ENCODE data around the gene MRPL40. TPM values are rescaled to one million over a fixed set of nuclear protein-coding genes. Genes with fewer than 3 reads are reported as not detected.

The MRPL40 gene
- total and polyA plus RNA-seq, 10 of the 15 experiments (the other 5 are each of a cell fraction or from before 2014, with no cell fraction given), result 41.2 to 207 (median 69.1) TPM

DNA sequence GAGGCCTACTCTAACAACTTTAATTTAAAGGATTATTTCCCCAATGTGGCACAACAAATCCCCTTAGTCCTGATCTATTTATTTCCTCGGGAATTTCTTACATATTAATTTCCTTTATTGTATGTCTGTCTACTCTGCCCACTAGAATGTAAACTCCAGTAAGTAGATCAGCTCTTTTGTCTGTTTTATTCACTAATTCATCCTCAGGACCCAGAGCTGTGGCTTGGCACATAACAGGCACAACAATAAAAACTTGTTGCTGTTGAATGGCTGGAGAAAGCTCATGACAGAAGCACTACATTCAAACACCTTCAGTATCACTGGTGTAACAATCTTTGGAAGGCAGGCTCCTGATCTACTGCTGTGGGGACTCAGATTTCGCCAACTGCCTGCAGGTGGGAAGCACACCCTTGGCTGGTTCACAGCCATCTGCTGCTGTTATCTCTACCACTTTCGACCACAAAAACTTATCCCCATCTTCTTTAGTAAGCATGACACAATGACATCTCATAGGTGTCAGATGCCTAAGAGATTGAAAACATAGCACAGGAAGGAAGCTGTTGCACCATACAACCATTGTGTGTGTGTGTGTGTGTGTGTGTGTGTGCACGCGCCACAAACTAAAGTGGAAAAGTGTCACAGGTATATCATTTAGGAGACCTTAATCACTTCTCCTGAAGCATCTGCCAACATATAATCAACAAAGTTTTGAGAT is 12.7 kb upstream of the MRPL40 start (continued):
- TF ChIP-seq, protein P1, sequence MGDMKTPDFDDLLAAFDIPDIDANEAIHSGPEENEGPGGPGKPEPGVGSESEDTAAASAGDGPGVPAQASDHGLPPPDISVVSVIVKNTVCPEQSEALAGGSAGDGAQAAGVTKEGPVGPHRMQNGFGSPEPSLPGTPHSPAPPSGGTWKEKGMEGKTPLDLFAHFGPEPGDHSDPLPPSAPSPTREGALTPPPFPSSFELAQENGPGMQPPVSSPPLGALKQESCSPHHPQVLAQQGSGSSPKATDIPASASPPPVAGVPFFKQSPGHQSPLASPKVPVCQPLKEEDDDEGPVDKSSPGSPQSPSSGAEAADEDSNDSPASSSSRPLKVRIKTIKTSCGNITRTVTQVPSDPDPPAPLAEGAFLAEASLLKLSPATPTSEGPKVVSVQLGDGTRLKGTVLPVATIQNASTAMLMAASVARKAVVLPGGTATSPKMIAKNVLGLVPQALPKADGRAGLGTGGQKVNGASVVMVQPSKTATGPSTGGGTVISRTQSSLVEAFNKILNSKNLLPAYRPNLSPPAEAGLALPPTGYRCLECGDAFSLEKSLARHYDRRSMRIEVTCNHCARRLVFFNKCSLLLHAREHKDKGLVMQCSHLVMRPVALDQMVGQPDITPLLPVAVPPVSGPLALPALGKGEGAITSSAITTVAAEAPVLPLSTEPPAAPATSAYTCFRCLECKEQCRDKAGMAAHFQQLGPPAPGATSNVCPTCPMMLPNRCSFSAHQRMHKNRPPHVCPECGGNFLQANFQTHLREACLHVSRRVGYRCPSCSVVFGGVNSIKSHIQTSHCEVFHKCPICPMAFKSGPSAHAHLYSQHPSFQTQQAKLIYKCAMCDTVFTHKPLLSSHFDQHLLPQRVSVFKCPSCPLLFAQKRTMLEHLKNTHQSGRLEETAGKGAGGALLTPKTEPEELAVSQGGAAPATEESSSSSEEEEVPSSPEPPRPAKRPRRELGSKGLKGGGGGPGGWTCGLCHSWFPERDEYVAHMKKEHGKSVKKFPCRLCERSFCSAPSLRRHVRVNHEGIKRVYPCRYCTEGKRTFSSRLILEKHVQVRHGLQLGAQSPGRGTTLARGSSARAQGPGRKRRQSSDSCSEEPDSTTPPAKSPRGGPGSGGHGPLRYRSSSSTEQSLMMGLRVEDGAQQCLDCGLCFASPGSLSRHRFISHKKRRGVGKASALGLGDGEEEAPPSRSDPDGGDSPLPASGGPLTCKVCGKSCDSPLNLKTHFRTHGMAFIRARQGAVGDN (IDR thresholded peaks at IDR 0.05), result no peak
- no peak for TF ChIP-seq NFXL1 (IDR thresholded peaks at IDR 0.05; ENCODE audit: borderline replicate concordance)
- no peak for TF ChIP-seq EP300 (IDR thresholded peaks at IDR 0.05; ENCODE audit: borderline replicate concordance in 1 of 2, control insufficient read depth in 1 of 2, low read depth in 2 of 2, low read length in 2 of 2)
- TF ChIP-seq, protein P2, sequence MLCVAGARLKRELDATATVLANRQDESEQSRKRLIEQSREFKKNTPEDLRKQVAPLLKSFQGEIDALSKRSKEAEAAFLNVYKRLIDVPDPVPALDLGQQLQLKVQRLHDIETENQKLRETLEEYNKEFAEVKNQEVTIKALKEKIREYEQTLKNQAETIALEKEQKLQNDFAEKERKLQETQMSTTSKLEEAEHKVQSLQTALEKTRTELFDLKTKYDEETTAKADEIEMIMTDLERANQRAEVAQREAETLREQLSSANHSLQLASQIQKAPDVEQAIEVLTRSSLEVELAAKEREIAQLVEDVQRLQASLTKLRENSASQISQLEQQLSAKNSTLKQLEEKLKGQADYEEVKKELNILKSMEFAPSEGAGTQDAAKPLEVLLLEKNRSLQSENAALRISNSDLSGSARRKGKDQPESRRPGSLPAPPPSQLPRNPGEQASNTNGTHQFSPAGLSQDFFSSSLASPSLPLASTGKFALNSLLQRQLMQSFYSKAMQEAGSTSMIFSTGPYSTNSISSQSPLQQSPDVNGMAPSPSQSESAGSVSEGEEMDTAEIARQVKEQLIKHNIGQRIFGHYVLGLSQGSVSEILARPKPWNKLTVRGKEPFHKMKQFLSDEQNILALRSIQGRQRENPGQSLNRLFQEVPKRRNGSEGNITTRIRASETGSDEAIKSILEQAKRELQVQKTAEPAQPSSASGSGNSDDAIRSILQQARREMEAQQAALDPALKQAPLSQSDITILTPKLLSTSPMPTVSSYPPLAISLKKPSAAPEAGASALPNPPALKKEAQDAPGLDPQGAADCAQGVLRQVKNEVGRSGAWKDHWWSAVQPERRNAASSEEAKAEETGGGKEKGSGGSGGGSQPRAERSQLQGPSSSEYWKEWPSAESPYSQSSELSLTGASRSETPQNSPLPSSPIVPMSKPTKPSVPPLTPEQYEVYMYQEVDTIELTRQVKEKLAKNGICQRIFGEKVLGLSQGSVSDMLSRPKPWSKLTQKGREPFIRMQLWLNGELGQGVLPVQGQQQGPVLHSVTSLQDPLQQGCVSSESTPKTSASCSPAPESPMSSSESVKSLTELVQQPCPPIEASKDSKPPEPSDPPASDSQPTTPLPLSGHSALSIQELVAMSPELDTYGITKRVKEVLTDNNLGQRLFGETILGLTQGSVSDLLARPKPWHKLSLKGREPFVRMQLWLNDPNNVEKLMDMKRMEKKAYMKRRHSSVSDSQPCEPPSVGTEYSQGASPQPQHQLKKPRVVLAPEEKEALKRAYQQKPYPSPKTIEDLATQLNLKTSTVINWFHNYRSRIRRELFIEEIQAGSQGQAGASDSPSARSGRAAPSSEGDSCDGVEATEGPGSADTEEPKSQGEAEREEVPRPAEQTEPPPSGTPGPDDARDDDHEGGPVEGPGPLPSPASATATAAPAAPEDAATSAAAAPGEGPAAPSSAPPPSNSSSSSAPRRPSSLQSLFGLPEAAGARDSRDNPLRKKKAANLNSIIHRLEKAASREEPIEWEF (IDR thresholded peaks at IDR 0.05; ENCODE audit: insufficient replicate concordance, low read depth, low read length), result no peak
- peak; percentile 92 for TF ChIP-seq RUNX3 (IDR thresholded peaks at IDR 0.05; ENCODE audit: low read length)
- TF ChIP-seq, protein P3, sequence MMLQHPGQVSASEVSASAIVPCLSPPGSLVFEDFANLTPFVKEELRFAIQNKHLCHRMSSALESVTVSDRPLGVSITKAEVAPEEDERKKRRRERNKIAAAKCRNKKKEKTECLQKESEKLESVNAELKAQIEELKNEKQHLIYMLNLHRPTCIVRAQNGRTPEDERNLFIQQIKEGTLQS (IDR thresholded peaks at IDR 0.05; ENCODE audit: borderline replicate concordance, extremely low read depth, low read depth, low read length), result no peak
- TF ChIP-seq KDM1A (IDR thresholded peaks at IDR 0.05; ENCODE audit: borderline replicate concordance), result no peak
- no peak for TF ChIP-seq RB1 (IDR thresholded peaks at IDR 0.05; ENCODE audit: borderline replicate concordance)
- TF ChIP-seq CBX3 (IDR thresholded peaks at IDR 0.05; ENCODE audit: borderline replicate concordance, low read depth), result no peak
- no peak for TF ChIP-seq SIN3A (IDR thresholded peaks at IDR 0.05; ENCODE audit: low read depth, low read length)
- 0 out of 2 replicates have a peak, but pooled peaks have one; percentile 21 for TF ChIP-seq ATF2 (IDR thresholded peaks at IDR 0.05; ENCODE audit: low read length)
- no peak for TF ChIP-seq HDAC2 (IDR thresholded peaks at IDR 0.05)
- TF ChIP-seq, protein P4, sequence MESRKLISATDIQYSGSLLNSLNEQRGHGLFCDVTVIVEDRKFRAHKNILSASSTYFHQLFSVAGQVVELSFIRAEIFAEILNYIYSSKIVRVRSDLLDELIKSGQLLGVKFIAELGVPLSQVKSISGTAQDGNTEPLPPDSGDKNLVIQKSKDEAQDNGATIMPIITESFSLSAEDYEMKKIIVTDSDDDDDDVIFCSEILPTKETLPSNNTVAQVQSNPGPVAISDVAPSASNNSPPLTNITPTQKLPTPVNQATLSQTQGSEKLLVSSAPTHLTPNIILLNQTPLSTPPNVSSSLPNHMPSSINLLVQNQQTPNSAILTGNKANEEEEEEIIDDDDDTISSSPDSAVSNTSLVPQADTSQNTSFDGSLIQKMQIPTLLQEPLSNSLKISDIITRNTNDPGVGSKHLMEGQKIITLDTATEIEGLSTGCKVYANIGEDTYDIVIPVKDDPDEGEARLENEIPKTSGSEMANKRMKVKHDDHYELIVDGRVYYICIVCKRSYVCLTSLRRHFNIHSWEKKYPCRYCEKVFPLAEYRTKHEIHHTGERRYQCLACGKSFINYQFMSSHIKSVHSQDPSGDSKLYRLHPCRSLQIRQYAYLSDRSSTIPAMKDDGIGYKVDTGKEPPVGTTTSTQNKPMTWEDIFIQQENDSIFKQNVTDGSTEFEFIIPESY (IDR thresholded peaks at IDR 0.05), result no peak
